Astrocyte (in vitro differentiated cells and primary cell): ENCODE data around the gene CXCL14. TPM values are rescaled to one million over a fixed set of nuclear protein-coding genes. Genes with fewer than 3 reads are reported as not detected.

Experiments
- DNase-seq: peaks from one replicate; pipeline ENCODE4 v3.0.0-alpha.2; 2010; ENCODE audit warnings: low read depth
- FAIRE-seq: peaks from 2 replicates; lab custom pipeline; 2011; peaks lifted over from hg19 to GRCh38; lab: Jason Lieb, UNC
- H2AFZ ChIP-seq: 2 replicates; pipeline ENCODE4 v1.6.0; 2012; ENCODE audit warnings: low read depth, low read length, inconsistent platforms
- H3K27ac ChIP-seq: 2 replicates; pipeline ENCODE4 v1.5.1; 2011; ENCODE audit warnings: low read depth, low read length, inconsistent platforms
- H3K27me3 ChIP-seq: 2 replicates; pipeline ENCODE4 v1.6.0; 2011; ENCODE audit warnings: low read length, inconsistent platforms; ENCODE audit not compliant: insufficient read depth
- H3K36me3 ChIP-seq: 2 replicates; pipeline ENCODE4 v1.5.1; 2011; ENCODE audit warnings: low read length, inconsistent platforms; ENCODE audit not compliant: insufficient read depth
- H3K4me1 ChIP-seq: 2 replicates; pipeline ENCODE4 v1.5.1; 2011; ENCODE audit warnings: low read length, inconsistent platforms; ENCODE audit not compliant: insufficient read depth
- H3K4me2 ChIP-seq: 2 replicates; pipeline ENCODE4 v1.6.0; 2012; ENCODE audit warnings: low read length, inconsistent platforms
- H3K4me3 ChIP-seq: 2 replicates; pipeline ENCODE4 v1.5.1; 2011; ENCODE audit warnings: low read depth, mild to moderate bottlenecking, low read length, inconsistent platforms; ENCODE audit not compliant: insufficient read depth
- H3K79me2 ChIP-seq: 2 replicates; pipeline ENCODE4 v1.6.0; 2012; ENCODE audit warnings: mild to moderate bottlenecking, low read length, inconsistent platforms; ENCODE audit not compliant: insufficient read depth
- H3K9ac ChIP-seq: 2 replicates; pipeline ENCODE4 v1.6.0; 2012; ENCODE audit warnings: mild to moderate bottlenecking, low read length, inconsistent platforms
- H3K9me3 ChIP-seq: 2 replicates; pipeline ENCODE4 v1.5.1; 2012; ENCODE audit warnings: low read depth, mild to moderate bottlenecking, low read length, inconsistent platforms; ENCODE audit not compliant: insufficient read depth
- H4K20me1 ChIP-seq: 2 replicates; pipeline ENCODE4 v1.6.0; 2012; ENCODE audit warnings: low read length, inconsistent platforms; ENCODE audit not compliant: insufficient read depth
- H3K27ac Mint-ChIP-seq: one replicate; pipeline ENCODE4 v1.8.0; 2021; ENCODE audit warnings: mild to moderate bottlenecking, mixed read lengths; ENCODE audit not compliant: unreplicated experiment
- H3K27me3 Mint-ChIP-seq: one replicate; pipeline ENCODE4 v1.8.0; 2021; ENCODE audit warnings: low read depth, mixed read lengths; ENCODE audit not compliant: unreplicated experiment
- H3K36me3 Mint-ChIP-seq: one replicate; pipeline ENCODE4 v1.8.0; 2021; ENCODE audit warnings: low read depth, mixed read lengths; ENCODE audit not compliant: unreplicated experiment
- H3K4me1 Mint-ChIP-seq: one replicate; pipeline ENCODE4 v1.8.0; 2021; ENCODE audit warnings: low read depth, mixed read lengths; ENCODE audit not compliant: unreplicated experiment
- H3K4me3 Mint-ChIP-seq: one replicate; pipeline ENCODE4 v1.8.0; 2021; ENCODE audit warnings: mild to moderate bottlenecking, moderate library complexity, mixed read lengths; ENCODE audit not compliant: unreplicated experiment
- H3K9me3 Mint-ChIP-seq: one replicate; pipeline ENCODE4 v1.8.0; 2021; ENCODE audit warnings: mild to moderate bottlenecking, mixed read lengths; ENCODE audit not compliant: unreplicated experiment
- EZH2 ChIP-seq: IDR thresholded peaks from 2 replicates; pipeline ENCODE4 v1.6.1; 2012; ENCODE audit warnings: mild to moderate bottlenecking, low read length, inconsistent platforms; ENCODE audit not compliant: insufficient read depth
- total RNA-seq: library from RNA; stranded (reverse); gene quantifications from 2 replicates; pipeline ENCODE4 v1.2.1, GENCODE V29; 2021
- TF ChIP-seq, protein P1 (sequence below): IDR thresholded peaks from 2 replicates; pipeline ENCODE4 v1.5.1; 2011; ENCODE audit warnings: low read depth, mild to moderate bottlenecking, inconsistent platforms, low read length, moderate library complexity; ENCODE audit not compliant: insufficient read depth

CXCL14 gene
- total RNA-seq, 1 donor from 2014 or later: 1.0 TPM

DNA sequence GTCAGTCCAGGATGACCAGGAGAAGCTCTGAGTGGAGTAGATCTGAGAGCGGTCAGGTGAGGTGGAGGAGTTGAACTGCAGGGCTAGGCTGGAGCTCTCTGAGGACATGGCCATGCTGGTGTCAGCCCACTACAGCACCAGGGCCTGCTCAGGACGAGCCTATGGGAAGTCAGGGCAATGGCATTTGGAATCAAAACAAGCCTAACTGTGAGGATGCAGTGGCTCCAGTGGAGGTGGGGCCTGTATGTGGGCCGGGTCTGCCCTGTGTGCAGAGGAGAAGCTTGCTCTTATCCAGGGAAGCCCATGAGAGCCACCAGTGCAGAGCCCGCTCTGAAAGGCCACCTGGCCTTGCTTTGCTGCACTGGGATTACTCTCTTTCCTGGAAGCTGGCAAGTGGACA lies 11.1 kb downstream of the CXCL14 start:
- H2AFZ ChIP-seq: peak overlapping the region; percentile 17
- H3K36me3 ChIP-seq: no peaks in the 10 kb centered on the region
- Mint-ChIP-seq H3K36me3 (no peaks in the 10 kb centered on the region), H3K27me3 (peaks cover 39% of the 10 kb centered on the region), H3K4me3 (no peak overlapping the region), H3K9me3 (peaks cover 2% of the 10 kb centered on the region), H3K4me1 (no peaks in the 10 kb centered on the region), H3K27ac (no peak overlapping the region)
- no peak overlapping the region for H3K4me3 ChIP-seq
- H4K20me1 ChIP-seq: no peaks in the 10 kb centered on the region
- H3K4me2 ChIP-seq: no peak overlapping the region
- TF ChIP-seq, protein P1, sequence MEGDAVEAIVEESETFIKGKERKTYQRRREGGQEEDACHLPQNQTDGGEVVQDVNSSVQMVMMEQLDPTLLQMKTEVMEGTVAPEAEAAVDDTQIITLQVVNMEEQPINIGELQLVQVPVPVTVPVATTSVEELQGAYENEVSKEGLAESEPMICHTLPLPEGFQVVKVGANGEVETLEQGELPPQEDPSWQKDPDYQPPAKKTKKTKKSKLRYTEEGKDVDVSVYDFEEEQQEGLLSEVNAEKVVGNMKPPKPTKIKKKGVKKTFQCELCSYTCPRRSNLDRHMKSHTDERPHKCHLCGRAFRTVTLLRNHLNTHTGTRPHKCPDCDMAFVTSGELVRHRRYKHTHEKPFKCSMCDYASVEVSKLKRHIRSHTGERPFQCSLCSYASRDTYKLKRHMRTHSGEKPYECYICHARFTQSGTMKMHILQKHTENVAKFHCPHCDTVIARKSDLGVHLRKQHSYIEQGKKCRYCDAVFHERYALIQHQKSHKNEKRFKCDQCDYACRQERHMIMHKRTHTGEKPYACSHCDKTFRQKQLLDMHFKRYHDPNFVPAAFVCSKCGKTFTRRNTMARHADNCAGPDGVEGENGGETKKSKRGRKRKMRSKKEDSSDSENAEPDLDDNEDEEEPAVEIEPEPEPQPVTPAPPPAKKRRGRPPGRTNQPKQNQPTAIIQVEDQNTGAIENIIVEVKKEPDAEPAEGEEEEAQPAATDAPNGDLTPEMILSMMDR: no peak
- no peak for TF ChIP-seq EZH2
- H3K4me1 ChIP-seq: no peaks in the 10 kb centered on the region
- no peak overlapping the region for H3K27ac ChIP-seq
- FAIRE-seq (no peak), DNase-seq (no peak)
- no peaks in the 10 kb centered on the region for H3K79me2 ChIP-seq
- H3K27me3 ChIP-seq: peaks cover 7% of the 10 kb centered on the region
- H3K9ac ChIP-seq: no peak overlapping the region
- H3K9me3 ChIP-seq: no peaks in the 10 kb centered on the region

DNA sequence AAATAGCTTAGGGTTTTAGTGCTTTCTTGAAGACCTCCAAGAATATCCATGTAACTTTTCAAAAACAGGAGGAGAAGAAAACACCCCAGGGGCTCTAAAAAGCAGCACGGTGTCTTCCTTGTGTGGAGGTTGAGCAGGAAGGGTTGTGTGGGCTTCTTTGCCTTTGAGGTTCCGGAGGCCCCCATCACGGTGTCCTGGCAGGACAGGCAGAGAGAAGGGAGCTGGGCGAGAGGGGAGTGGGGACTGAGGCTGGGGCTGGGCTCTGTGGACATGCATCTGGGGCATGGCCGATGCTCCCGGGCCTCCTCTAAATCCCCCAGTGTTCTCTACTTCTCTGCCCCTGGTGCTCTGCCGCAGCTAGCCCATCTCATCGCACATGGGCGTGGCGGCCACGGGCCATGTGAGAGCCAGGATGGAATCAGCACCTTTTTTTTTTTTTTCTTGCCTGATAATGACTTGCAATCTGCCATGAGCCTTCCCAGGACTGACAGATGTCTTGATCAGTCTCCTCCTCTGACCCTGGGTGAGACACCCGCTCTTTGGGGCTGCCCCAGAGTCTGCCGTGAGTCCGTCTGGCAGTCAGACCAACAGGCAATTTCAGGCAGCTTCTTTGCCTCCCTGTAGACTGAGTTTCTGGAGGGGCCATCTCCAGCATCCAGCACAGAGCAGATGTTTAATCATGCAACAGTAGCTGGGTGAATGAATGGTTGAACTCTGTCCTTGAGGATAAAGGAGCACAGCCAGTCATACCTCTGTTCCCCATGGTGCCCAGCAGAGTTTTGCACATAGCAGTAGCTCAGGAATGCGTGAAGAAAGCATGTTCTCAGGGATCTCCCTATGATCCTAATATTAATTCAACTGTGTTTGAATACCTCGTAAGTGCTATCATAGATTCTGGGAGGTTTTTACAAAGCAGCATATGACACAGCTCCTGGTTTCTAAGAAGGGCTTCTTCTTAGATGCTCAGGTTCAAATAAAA lies 12.1 kb downstream of the CXCL14 start:
- no peak overlapping the region for H2AFZ ChIP-seq
- no peak overlapping the region for H3K4me3 ChIP-seq
- H4K20me1 ChIP-seq: no peaks in the 10 kb centered on the region
- H3K27ac ChIP-seq: no peak overlapping the region
- DNase-seq (no peak), FAIRE-seq (peak; percentile 63)
- Mint-ChIP-seq H3K27me3 (peaks cover 44% of the 10 kb centered on the region), H3K4me3 (no peak overlapping the region), H3K36me3 (no peaks in the 10 kb centered on the region), H3K4me1 (no peaks in the 10 kb centered on the region), H3K27ac (no peak overlapping the region), H3K9me3 (peaks cover 2% of the 10 kb centered on the region)
- H3K9me3 ChIP-seq: no peaks in the 10 kb centered on the region
- H3K4me1 ChIP-seq: no peaks in the 10 kb centered on the region
- H3K27me3 ChIP-seq: peaks cover 7% of the 10 kb centered on the region
- H3K4me2 ChIP-seq: no peak overlapping the region
- TF ChIP-seq, protein P1: no peak
- TF ChIP-seq EZH2: no peak
- no peak overlapping the region for H3K9ac ChIP-seq
- no peaks in the 10 kb centered on the region for H3K79me2 ChIP-seq
- H3K36me3 ChIP-seq: no peaks in the 10 kb centered on the region
